SK-N-SH (cell line): ENCODE results near the gene ZBED4. TPM values are rescaled to one million over a fixed set of nuclear protein-coding genes. Genes with fewer than 3 reads are reported as not detected.

Experiments used
- CTCF ChIA-PET: fragments of 300-600, 350-600 bp; formaldehyde crosslinking; extraction: SDS; loops from one replicate; lab custom pipeline; 2021; lab: Yijun Ruan, JAX
- POLR2A ChIA-PET: fragments of 350-600 bp; sonication (Branson Sonifier 250); formaldehyde crosslinking; extraction: SDS; loops from one replicate; lab custom pipeline; 2020; ENCODE audit warnings: antibody characterized with exemption, inconsistent platforms; lab: Yijun Ruan, JAX
- DNase-seq: peaks from one replicate; pipeline ENCODE4 v3.0.0; 2012
- H2AFZ ChIP-seq: fragments of 200-600 bp; sonication (generic); 2 replicates; pipeline ENCODE4 v1.8.1; 2016; ENCODE audit warnings: antibody characterized with exemption, mild to moderate bottlenecking, low read depth
- H3F3A ChIP-seq: fragments of 200-600 bp; sonication (generic); replicated peaks from 2 replicates; pipeline ENCODE3; 2016; ENCODE audit warnings: antibody characterized with exemption, mild to moderate bottlenecking; ENCODE audit not compliant: insufficient read depth
- H3K27ac ChIP-seq, 2 experiments: fragments of 200-500 bp in 1 of 2; fragments of 200-600 bp in 1 of 2; sonication (Bioruptor generic) in 1 of 2; sonication (generic), shearing (Covaris generic) in 1 of 2; 2 replicates each; pipeline versions ENCODE4 v1.5.1 to v1.6.1; 2014 to 2016; ENCODE audit warnings: low read depth in 2 of 2, inconsistent platforms in 1 of 2, low read length in 1 of 2, mild to moderate bottlenecking in 1 of 2, mixed read lengths in 1 of 2
- H3K27me3 ChIP-seq: fragments of 200-600 bp; sonication (generic), shearing (Covaris generic); 2 replicates; pipeline ENCODE4 v1.6.1; 2016; ENCODE audit warnings: mixed run types; ENCODE audit not compliant: insufficient read depth
- H3K36me3 ChIP-seq, 2 experiments: fragments of 200-500 bp in 1 of 2; fragments of 200-600 bp in 1 of 2; sonication (Bioruptor generic) in 1 of 2; sonication (generic) in 1 of 2; replicated peaks in 1 of 2; 2 replicates each; pipeline versions ENCODE3 to v1.5.1; 2014 to 2016; ENCODE audit warnings: low read length in 1 of 2, mild to moderate bottlenecking in 1 of 2; ENCODE audit not compliant: insufficient read depth in 2 of 2, control insufficient read depth in 1 of 2
- H3K4me1 ChIP-seq, 2 experiments: fragments of 200-500 bp in 1 of 2; fragments of 200-600 bp in 1 of 2; sonication (Bioruptor generic) in 1 of 2; sonication (generic), shearing (Covaris generic) in 1 of 2; 2 replicates each; pipeline versions ENCODE4 v1.5.1 to v1.6.1; 2014 to 2016; ENCODE audit warnings: low read depth in 1 of 2, low read length in 1 of 2, mixed run types in 1 of 2; ENCODE audit not compliant: insufficient read depth in 2 of 2, control insufficient read depth in 1 of 2
- H3K4me2 ChIP-seq: fragments of 200-600 bp; sonication (generic), shearing (Covaris generic); 2 replicates; pipeline ENCODE4 v1.6.1; 2017; ENCODE audit warnings: mixed run types
- H3K4me3 ChIP-seq, 2 experiments: fragments of 200-500 bp in 1 of 2; fragments of 200-600 bp in 1 of 2; sonication (Bioruptor generic) in 1 of 2; sonication (generic), shearing (Covaris generic) in 1 of 2; 2 replicates each; pipeline versions ENCODE4 v1.5.1 to v1.8.1; 2014 to 2016; ENCODE audit warnings: low read depth in 2 of 2, inconsistent platforms in 1 of 2, low read length in 1 of 2, mild to moderate bottlenecking in 1 of 2, mixed read lengths in 1 of 2, moderate library complexity in 1 of 2
- H3K79me2 ChIP-seq: fragments of 200-600 bp; sonication (generic); 2 replicates; pipeline ENCODE4 v1.8.1; 2017; ENCODE audit warnings: mild to moderate bottlenecking; ENCODE audit not compliant: insufficient read depth
- H3K9ac ChIP-seq: fragments of 200-600 bp; sonication (generic); 2 replicates; pipeline ENCODE4 v1.6.1; 2017; ENCODE audit warnings: mixed run types
- H3K9me2 ChIP-seq: fragments of 200-600 bp; sonication (generic); 2 replicates; pipeline ENCODE4 v1.6.1; 2017; ENCODE audit warnings: mixed run types
- H3K9me3 ChIP-seq: fragments of 200-600 bp; sonication (generic); 2 replicates; pipeline ENCODE4 v1.6.1; 2017; ENCODE audit warnings: mixed run types, mild to moderate bottlenecking, moderate library complexity
- H4K20me1 ChIP-seq: fragments of 200-600 bp; sonication (generic); 2 replicates; pipeline ENCODE4 v1.6.1; 2017; ENCODE audit warnings: mild to moderate bottlenecking, mixed run types; ENCODE audit not compliant: insufficient read depth
- CHD2 ChIP-seq: fragments of 150-350 bp; IDR thresholded peaks from 2 replicates; pipeline ENCODE4 v1.6.1; 2018; ENCODE audit warnings: low read length; ENCODE audit not compliant: partially characterized antibody
- FOSL2 ChIP-seq: IDR thresholded peaks from 2 replicates; pipeline ENCODE4 v1.4.0; 2012; ENCODE audit warnings: low read depth, mild to moderate bottlenecking, moderate library complexity, borderline replicate concordance
- FOXJ3 ChIP-seq: sonication (generic); formaldehyde crosslinking; IDR thresholded peaks from 2 replicates; pipeline ENCODE4 v1.5.1; 2020; ENCODE audit warnings: mild to moderate bottlenecking, missing genetic modification reagents
- FOXM1 ChIP-seq: IDR thresholded peaks from 2 replicates; pipeline ENCODE4 v1.4.0; 2012; ENCODE audit warnings: low read depth, mild to moderate bottlenecking
- GABPA ChIP-seq: IDR thresholded peaks from 2 replicates; pipeline ENCODE4 v1.4.0; 2012; ENCODE audit warnings: low read depth, mild to moderate bottlenecking
- MEF2A ChIP-seq: IDR thresholded peaks from 2 replicates; pipeline ENCODE4 v1.4.0; 2012; ENCODE audit warnings: low read depth, borderline replicate concordance
- NRF1 ChIP-seq: IDR thresholded peaks from 2 replicates; pipeline ENCODE4 v1.6.1; 2012; ENCODE audit warnings: low read depth, mild to moderate bottlenecking, low read length
- POLR2AphosphoS5 ChIP-seq: IDR thresholded peaks from 2 replicates; pipeline ENCODE4 v1.6.1; 2012; ENCODE audit warnings: low read depth, low read length
- RAD21 ChIP-seq: IDR thresholded peaks from 2 replicates; pipeline ENCODE4 v1.6.1; 2012; ENCODE audit warnings: mild to moderate bottlenecking, low read length
- RCOR1 ChIP-seq: fragments of 150-350 bp; IDR thresholded peaks from 2 replicates; pipeline ENCODE4 v1.6.1; 2017; ENCODE audit warnings: antibody characterized with exemption, low read length
- SMC3 ChIP-seq: IDR thresholded peaks from 2 replicates; pipeline ENCODE4 v1.6.1; 2012; ENCODE audit warnings: low read depth, low read length, improper control_type of control experiment
- USF1 ChIP-seq: IDR thresholded peaks from 2 replicates; pipeline ENCODE4 v1.4.0; 2012; ENCODE audit warnings: low read depth, borderline replicate concordance
- YY1 ChIP-seq: IDR thresholded peaks from 2 replicates; pipeline ENCODE4 v1.4.0; 2012; ENCODE audit warnings: low read depth, mild to moderate bottlenecking
- WGBS: methylation state at CpG from one replicate; pipeline ENCODE4 v1.1.6; 2017; ENCODE audit warnings: low lambda C conversion rate; 5-methylcytosine and 5-hydroxymethylcytosine counted together
- polyA plus RNA-seq, 3 experiments: library from polyadenylated mRNA; depleted of rRNA; stranded (reverse); fragments of >200 nt; gene quantifications; 2 replicates each; pipeline ENCODE4 v1.2.3, GENCODE V29; 2012
- TF ChIP-seq, protein P1 (sequence below): fragments of 200-600 bp; sonication (generic); IDR thresholded peaks from 2 replicates; pipeline ENCODE4 v1.6.1; 2017; ENCODE audit warnings: antibody characterized with exemption, mild to moderate bottlenecking, moderate library complexity
- TF ChIP-seq, protein P2 (sequence below): fragments of 150-350 bp; IDR thresholded peaks from 2 replicates; pipeline ENCODE4 v1.6.1; 2017; ENCODE audit warnings: antibody characterized with exemption, low read length, low read depth, borderline replicate concordance

Gene ZBED4
- polyA plus RNA-seq, 1 of the 3 experiments (the other 2 are of a cell fraction): 7.9 TPM

GRCh38 chr22:49869086-49869830, 15.6 kb downstream of the ZBED4 start:
- TF ChIP-seq FOXM1 (no peak), FOXJ3 (CRISPR knock-in tag) (no peak), YY1 (no peak), POLR2AphosphoS5 (no peak), GABPA (no peak), RAD21 (no peak), FOSL2 (no peak), MEF2A (no peak), NRF1 (no peak), SMC3 (no peak), USF1 (no peak), RCOR1 (no peak), CHD2 (no peak)
- TF ChIP-seq, protein P1, sequence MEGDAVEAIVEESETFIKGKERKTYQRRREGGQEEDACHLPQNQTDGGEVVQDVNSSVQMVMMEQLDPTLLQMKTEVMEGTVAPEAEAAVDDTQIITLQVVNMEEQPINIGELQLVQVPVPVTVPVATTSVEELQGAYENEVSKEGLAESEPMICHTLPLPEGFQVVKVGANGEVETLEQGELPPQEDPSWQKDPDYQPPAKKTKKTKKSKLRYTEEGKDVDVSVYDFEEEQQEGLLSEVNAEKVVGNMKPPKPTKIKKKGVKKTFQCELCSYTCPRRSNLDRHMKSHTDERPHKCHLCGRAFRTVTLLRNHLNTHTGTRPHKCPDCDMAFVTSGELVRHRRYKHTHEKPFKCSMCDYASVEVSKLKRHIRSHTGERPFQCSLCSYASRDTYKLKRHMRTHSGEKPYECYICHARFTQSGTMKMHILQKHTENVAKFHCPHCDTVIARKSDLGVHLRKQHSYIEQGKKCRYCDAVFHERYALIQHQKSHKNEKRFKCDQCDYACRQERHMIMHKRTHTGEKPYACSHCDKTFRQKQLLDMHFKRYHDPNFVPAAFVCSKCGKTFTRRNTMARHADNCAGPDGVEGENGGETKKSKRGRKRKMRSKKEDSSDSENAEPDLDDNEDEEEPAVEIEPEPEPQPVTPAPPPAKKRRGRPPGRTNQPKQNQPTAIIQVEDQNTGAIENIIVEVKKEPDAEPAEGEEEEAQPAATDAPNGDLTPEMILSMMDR: no peak
- TF ChIP-seq, protein P2, sequence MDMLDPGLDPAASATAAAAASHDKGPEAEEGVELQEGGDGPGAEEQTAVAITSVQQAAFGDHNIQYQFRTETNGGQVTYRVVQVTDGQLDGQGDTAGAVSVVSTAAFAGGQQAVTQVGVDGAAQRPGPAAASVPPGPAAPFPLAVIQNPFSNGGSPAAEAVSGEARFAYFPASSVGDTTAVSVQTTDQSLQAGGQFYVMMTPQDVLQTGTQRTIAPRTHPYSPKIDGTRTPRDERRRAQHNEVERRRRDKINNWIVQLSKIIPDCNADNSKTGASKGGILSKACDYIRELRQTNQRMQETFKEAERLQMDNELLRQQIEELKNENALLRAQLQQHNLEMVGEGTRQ: no peak
- Histone ChIP-seq H3K9ac (no peak overlapping the region), H3K79me2 (peaks cover 100% of the 10 kb centered on the region), H3K36me3 (peaks cover 0 to 22% of the 10 kb centered on the region in 2 experiments), H2AFZ (no peak overlapping the region), H3K4me1 (no peaks in the 10 kb centered on the region), H3K27me3 (no peaks in the 10 kb centered on the region), H3K9me2 (no peaks in the 10 kb centered on the region), H3K27ac (no peak overlapping the region), H3K9me3 (peaks cover 3% of the 10 kb centered on the region; the same call in 1 of the 2 replicates), H3K4me2 (no peak overlapping the region), H3F3A (no peaks in the 10 kb centered on the region), H3K4me3 (no peak overlapping the region), H4K20me1 (peaks cover 38% of the 10 kb centered on the region)
- POLR2A ChIA-PET: no interaction called here
- CTCF ChIA-PET: interaction anchor here (1.2 kb wide), 1 partner anchor 61 kb away, joined by 3 read pairs; no protein-coding TSS in a partner anchor
- WGBS: 97% methylated on average over 17 of the region's 17 CpGs
- DNase-seq: no peak
